GM19452 (cell line): ENCODE data around the gene PLXNA1.

Experiments used
- ATAC-seq: cut with Tn5 transposase; IDR thresholded peaks from one replicate; pipeline ENCODE4 v1.9.1; 2021; ENCODE audit not compliant: unreplicated experiment

The PLXNA1 gene

GRCh38 chr3:126965526-126966080 is 17.3 kb upstream of the PLXNA1 start:
- no peak for ATAC-seq

- no peak for ATAC-seq
Measured at GRCh38 chr3:126967386-126967785, 15.5 kb upstream of the PLXNA1 start.

- no peak for ATAC-seq
Measured at GRCh38 chr3:126968391-126969390, 14.2 kb upstream of the PLXNA1 start.

GRCh38 chr3:126969586-126969985 is 13.3 kb upstream of the PLXNA1 start:
- no peak for ATAC-seq

GRCh38 chr3:126970101-126970500 is 12.8 kb upstream of the PLXNA1 start:
- ATAC-seq: no peak

- no peak for ATAC-seq
Measured at GRCh38 chr3:126970921-126971320, 12.0 kb upstream of the PLXNA1 start.

GRCh38 chr3:126971891-126972351 is 11.0 kb upstream of the PLXNA1 start:
- no peak for ATAC-seq

- no peak for ATAC-seq
Measured at GRCh38 chr3:126972866-126973265, 10.0 kb upstream of the PLXNA1 start.

GRCh38 chr3:126973814-126974213 is 9.1 kb upstream of the PLXNA1 start:
- no peak for ATAC-seq

- ATAC-seq: no peak
Measured at GRCh38 chr3:126974756-126975155, 8.2 kb upstream of the PLXNA1 start.

GRCh38 chr3:126976906-126977305 is 6.0 kb upstream of the PLXNA1 start:
- no peak for ATAC-seq

- no peak for ATAC-seq
Measured at GRCh38 chr3:126977821-126978220, 5.1 kb upstream of the PLXNA1 start.

GRCh38 chr3:126978291-126978690 is 4.6 kb upstream of the PLXNA1 start:
- ATAC-seq: no peak

GRCh38 chr3:126979046-126979628 is 3.8 kb upstream of the PLXNA1 start:
- ATAC-seq: no peak

GRCh38 chr3:126980266-126980811 is 2.6 kb upstream of the PLXNA1 start:
- ATAC-seq: no peak

- peak; percentile 40 for ATAC-seq
Measured at GRCh38 chr3:126982126-126982470, 817 bp upstream of the PLXNA1 start.

GRCh38 chr3:126983276-126983652 is 349 bp downstream of the PLXNA1 start:
- ATAC-seq: no peak

GRCh38 chr3:126983653-126984390 is 907 bp downstream of the PLXNA1 start:
- no peak for ATAC-seq

- no peak for ATAC-seq
Measured at GRCh38 chr3:126984391-126985131, 1.6 kb downstream of the PLXNA1 start.
